ENCODE data around the gene CLIC3.

CLIC3 gene

DNA sequence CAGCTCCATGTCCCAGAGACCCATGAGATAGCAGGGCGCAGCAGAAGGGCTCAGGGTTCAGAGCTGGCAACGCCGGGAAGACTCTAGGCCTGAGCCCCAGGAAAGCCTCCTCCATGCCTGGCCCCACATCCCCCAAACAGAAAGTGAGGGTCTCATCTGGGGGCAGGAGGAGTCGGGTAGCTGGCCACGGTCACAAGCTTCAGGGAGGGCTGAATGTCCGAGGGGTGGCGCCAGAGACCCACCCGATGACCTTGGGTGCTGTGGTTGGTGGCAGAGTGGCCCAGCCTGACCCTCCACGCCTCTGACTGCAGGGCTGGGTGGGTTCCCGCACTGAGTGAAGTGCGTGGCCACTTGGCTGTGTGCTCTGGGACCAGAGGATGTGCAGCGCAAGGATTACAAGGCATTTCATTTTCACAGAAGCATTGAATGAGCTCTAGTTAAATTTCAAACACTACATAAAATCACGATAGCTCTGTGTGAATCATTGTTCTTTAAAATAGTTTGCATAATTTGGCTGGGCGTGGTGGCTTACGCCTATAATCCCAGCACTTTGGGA is 48.3 kb downstream of the CLIC3 start:
- Histone ChIP-seq H3K4me3 (ENCODE audit: low read depth, low read length) (no peak overlapping the region), H3K36me3 (ENCODE audit: control insufficient read depth, insufficient read depth, low read length) (peaks cover 3% of the 10 kb centered on the region), H3K9me3 (ENCODE audit: control insufficient read depth, insufficient read depth, low read length) (no peaks in the 10 kb centered on the region), H3K27me3 (ENCODE audit: control insufficient read depth, insufficient read depth, low read length) (no peaks in the 10 kb centered on the region), H3K9ac (ENCODE audit: low read depth, low read length) (peak overlapping the region; percentile 60), H3K4me1 (ENCODE audit: control insufficient read depth, insufficient read depth, low read length) (no peaks in the 10 kb centered on the region)

DNA sequence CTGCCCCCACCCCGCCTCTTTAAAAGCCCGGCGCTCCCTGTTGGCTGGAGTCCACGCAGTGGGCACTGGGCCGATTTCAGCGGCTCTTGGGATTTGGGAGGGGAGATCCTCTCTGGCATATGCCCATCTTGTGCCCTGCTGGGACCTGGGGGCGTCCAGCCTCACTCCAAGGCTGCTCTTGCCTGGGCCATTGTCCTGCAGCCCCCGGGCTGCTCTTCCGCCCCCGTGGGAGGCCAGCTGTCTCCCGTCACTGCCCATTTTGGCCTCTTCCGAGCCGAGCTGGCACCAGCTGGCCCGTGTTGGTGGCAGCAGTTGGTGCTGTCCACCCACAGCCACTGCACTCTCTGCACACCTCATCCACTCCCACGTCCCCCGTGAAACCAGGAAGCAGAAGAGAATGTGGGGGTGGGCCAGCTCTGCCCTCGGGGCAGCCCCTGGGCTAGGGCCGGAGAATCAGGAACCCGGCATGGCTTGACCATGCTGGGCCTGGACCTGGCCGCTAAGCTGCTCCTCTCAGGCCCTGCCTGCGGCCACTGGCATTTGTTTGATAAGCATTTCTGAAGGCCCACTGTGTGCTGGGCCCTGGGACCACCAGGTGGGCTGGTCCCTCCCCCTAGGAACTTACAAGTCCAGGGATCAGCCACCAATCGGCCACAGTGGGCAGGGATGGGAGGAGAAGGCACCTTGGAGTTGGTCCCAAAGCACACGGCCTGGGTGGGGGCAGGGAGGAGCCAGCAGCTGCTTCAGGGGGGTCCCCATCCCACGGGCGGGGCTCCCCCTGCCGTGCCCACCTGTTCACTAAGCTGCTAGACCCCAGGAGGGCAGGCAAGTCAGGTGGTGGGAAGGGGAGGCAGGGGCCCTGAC is 49.1 kb downstream of the CLIC3 start:
- Histone ChIP-seq H3K4me3 (ENCODE audit: low read depth, low read length) (no peak overlapping the region), H3K9ac (ENCODE audit: low read depth, low read length) (peak overlapping the region; percentile 60), H3K4me1 (ENCODE audit: control insufficient read depth, insufficient read depth, low read length) (no peaks in the 10 kb centered on the region), H3K36me3 (ENCODE audit: control insufficient read depth, insufficient read depth, low read length) (peaks cover 11% of the 10 kb centered on the region), H3K9me3 (ENCODE audit: control insufficient read depth, insufficient read depth, low read length) (no peaks in the 10 kb centered on the region), H3K27me3 (ENCODE audit: control insufficient read depth, insufficient read depth, low read length) (no peaks in the 10 kb centered on the region)

DNA sequence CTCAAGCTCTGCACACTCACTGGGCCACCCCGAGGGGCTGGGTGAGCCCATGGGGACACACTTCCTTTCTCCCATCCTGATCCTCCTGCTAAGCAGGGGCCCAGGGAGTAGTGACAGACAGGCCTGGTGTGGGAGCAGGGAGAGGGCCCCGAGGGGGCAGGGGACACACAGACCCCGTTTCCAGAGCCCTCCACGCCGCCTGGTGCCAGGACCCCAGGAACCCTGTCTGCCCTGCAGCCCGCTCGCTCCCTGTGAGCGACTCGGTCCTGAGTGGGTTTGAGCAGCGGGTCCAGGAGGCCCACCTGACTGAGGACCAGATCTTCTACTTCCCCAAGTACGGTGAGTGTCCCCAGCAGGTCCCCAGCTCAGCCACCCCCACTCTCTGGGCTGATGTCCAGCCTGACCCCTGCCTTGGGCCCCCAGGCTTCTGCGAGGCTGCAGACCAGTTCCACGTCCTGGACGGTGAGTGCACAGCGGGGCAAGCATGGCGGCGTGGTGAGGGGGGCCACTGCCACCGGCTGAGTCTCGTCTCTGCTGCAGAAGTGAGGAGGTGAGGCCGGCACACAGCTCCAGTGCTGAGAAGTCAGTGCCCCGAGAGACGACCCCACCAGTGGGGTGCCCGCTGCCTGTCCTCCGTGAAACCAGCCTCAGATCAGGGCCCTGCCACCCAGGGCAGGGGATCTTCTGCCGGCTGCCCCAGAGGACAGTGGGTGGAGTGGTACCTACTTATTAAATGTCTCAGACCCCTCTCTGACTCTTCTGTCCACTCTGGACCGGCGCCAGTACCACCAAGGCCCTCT is 49.9 kb downstream of the CLIC3 start:
- Histone ChIP-seq H3K36me3 (ENCODE audit: control insufficient read depth, insufficient read depth, low read length) (peaks cover 18% of the 10 kb centered on the region), H3K4me3 (ENCODE audit: low read depth, low read length) (no peak overlapping the region), H3K9me3 (ENCODE audit: control insufficient read depth, insufficient read depth, low read length) (no peaks in the 10 kb centered on the region), H3K4me1 (ENCODE audit: control insufficient read depth, insufficient read depth, low read length) (no peaks in the 10 kb centered on the region), H3K9ac (ENCODE audit: low read depth, low read length) (no peak overlapping the region), H3K27me3 (ENCODE audit: control insufficient read depth, insufficient read depth, low read length) (no peaks in the 10 kb centered on the region)

DNA sequence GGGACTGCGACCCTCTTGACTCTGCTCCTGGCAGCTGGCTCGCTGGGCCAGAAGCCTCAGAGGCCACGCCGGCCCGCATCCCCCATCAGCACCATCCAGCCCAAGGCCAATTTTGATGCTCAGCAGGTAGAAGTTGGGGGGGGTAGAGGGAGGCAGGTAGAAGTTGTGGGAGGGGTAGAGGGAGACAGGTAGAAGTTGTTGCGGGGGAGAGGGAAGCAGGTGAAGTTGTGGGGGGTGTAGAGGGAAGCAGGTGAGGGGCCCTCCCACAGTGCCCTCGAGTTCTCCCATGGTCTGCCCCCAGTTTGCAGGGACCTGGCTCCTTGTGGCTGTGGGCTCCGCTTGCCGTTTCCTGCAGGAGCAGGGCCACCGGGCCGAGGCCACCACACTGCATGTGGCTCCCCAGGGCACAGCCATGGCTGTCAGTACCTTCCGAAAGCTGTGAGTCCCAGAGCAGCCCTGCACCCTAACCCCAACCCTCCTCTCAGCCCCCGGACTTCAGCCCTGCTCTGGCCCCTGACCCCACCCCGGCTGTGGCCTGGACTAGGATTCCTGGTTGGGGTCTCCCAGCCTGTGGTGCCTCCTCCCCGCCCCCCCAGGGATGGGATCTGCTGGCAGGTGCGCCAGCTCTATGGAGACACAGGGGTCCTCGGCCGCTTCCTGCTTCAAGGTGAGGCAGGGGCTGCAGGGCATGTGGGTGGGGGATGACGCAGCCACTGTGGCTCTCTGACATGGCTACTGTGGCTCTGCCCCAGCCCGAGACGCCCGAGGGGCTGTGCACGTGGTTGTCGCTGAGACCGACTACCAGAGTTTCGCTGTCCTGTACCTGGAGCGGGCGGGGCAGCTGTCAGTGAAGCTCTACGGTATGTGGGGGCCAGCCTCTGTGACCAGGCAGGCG is 50.8 kb downstream of the CLIC3 start:
- Histone ChIP-seq H3K9me3 (ENCODE audit: control insufficient read depth, insufficient read depth, low read length) (no peaks in the 10 kb centered on the region), H3K4me3 (ENCODE audit: low read depth, low read length) (no peak overlapping the region), H3K36me3 (ENCODE audit: control insufficient read depth, insufficient read depth, low read length) (peaks cover 27% of the 10 kb centered on the region), H3K27me3 (ENCODE audit: control insufficient read depth, insufficient read depth, low read length) (no peaks in the 10 kb centered on the region), H3K4me1 (ENCODE audit: control insufficient read depth, insufficient read depth, low read length) (no peaks in the 10 kb centered on the region), H3K9ac (ENCODE audit: low read depth, low read length) (no peak overlapping the region)

Measured in iPS-15b (cell line).